GM19025 (cell line): ENCODE data around the gene FGFRL1.

Experiments used
- ATAC-seq: cut with Tn5 transposase; IDR thresholded peaks from one replicate; pipeline ENCODE4 v1.9.1; 2021; ENCODE audit warnings: mild to moderate bottlenecking, low read depth, moderate library complexity; ENCODE audit not compliant: unreplicated experiment

The FGFRL1 gene

GRCh38 chr4:1061056-1061700 is 49.8 kb downstream of the FGFRL1 start:
- ATAC-seq, result no peak

GRCh38 chr4:1061760-1062159 is 50.3 kb downstream of the FGFRL1 start:
- ATAC-seq, result no peak

- ATAC-seq, result no peak
Measured at GRCh38 chr4:1062419-1062818, 51.0 kb downstream of the FGFRL1 start.

DNA sequence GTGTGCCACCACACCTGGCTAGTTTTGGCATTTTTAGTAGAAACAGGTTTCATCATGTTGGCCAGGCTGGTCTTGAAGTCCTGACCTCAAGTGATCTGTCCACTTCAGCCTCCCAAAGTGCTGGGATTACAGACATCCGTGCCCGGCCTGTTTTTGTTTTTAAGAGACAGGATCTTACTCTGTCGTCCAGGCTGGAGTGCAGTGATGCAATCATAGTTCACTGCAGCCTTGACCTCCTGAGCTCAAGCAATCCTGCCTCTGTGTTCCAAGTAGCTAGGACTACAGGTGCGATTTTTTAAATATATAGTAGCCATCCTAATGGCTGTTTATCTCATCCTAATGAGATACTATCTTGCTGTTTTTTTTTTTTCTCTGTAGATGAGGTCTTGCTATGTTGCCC is 54.3 kb downstream of the FGFRL1 start:
- ATAC-seq, result no peak

DNA sequence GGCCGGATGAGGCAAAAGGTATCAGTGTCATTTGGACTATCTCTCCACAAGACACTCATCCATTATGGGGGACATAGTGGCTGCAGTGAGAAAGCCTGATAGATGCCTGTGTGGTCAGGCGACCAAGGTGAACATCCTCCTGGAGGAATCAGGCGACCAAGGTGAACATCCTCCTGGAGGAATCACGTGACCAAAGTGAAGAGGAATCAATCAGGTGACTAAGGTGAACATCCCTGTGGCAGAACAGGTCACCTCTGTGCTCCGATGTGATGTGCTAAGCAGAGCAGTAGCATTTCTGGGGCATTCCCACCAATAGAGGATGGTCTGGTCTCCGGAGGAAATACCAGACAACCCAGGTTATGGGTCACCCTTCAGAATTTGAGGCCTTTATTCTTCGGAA is 58.0 kb downstream of the FGFRL1 start:
- ATAC-seq, result no peak

DNA sequence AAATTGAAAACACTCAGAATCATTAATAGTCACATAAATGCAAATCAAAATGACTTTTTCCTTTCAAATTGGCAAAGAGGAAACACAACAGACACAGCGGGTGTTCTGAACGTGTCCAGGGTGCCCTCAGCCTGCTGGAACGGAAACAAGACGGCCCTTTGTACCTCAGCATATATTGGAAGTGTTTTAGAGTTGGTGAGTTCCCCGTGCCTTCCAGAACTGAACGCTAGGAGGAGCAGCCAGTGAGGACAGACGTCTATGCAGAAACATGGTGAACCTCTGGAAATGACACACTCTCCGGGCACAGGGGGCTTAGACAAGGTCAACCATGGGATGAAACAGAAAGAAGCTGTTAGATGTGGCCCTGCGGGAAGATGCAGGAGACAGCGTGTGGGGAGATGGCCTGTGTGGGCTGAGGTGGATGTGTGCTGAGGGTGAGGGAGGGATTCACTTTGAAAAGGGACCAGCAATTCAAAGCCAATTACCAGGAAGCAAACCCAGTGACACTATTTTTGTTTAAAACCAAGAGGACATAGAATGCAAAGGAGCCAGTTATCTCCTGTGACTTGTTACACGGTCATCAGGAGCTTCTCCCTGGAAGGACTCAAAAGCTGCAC is 61.5 kb downstream of the FGFRL1 start:
- no peak for ATAC-seq

- ATAC-seq, result no peak
Measured at GRCh38 chr4:1074077-1074476, 62.7 kb downstream of the FGFRL1 start.

- no peak for ATAC-seq
Measured at GRCh38 chr4:1075225-1075624, 63.8 kb downstream of the FGFRL1 start.

GRCh38 chr4:1075809-1076699 is 64.6 kb downstream of the FGFRL1 start:
- ATAC-seq, result no peak
